ENCODE data around the gene JAG2.

JAG2 gene

GRCh38 chr14:105203057-105203531, 34.5 kb upstream of the JAG2 start:
- DNase-seq = peak; percentile 34

- no peak for DNase-seq
Observed at GRCh38 chr14:105201925-105202513, 33.4 kb upstream of the JAG2 start.

- no peak for DNase-seq
Observed at GRCh38 chr14:105201156-105201924, 32.8 kb upstream of the JAG2 start.

GRCh38 chr14:105200641-105201040, 32.1 kb upstream of the JAG2 start:
- DNase-seq = no peak

DNA sequence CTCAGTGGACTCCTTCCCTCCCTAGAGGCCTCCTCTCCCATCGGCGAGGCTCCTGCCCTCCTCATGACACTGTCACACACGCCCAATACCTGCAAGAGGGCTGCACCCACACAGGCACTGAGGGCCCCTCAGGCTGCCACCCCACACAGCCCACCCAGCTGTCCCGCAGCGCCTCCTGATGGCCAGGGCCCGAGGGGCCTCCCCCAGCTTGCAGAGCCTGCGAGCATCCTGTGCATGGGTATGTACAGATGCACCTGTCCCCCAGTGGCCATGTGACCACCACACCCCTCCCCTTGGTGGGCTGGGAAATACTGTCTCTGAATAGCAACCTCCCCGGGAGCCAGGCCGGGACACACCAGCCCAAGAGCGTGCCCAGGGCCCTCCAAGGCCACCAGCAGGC, 31.5 kb upstream of the JAG2 start:
- DNase-seq = no peak

DNA sequence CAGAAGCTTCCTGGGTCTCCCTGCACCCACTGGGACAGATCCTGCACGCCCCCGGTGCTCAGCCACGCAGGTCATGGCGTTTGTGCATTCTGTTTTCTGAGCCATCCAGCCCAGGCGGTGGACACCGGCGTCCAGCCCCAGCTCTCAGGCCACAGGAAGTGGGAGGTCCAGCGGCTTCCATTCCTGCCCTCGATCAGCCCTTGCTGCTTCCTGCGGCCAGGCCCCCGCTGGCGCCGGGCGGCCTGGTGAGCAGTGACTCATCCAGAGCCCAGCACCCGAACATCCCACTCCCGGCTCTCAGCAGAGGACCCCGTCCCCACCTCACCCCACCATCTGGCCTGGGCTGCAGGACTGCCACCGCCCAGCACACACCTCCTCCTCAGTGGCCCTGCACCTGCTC, 30.5 kb upstream of the JAG2 start:
- DNase-seq = no peak

GRCh38 chr14:105198588-105198987, 30.0 kb upstream of the JAG2 start:
- DNase-seq = no peak

GRCh38 chr14:105197211-105197641, 28.6 kb upstream of the JAG2 start:
- DNase-seq = no peak

DNA sequence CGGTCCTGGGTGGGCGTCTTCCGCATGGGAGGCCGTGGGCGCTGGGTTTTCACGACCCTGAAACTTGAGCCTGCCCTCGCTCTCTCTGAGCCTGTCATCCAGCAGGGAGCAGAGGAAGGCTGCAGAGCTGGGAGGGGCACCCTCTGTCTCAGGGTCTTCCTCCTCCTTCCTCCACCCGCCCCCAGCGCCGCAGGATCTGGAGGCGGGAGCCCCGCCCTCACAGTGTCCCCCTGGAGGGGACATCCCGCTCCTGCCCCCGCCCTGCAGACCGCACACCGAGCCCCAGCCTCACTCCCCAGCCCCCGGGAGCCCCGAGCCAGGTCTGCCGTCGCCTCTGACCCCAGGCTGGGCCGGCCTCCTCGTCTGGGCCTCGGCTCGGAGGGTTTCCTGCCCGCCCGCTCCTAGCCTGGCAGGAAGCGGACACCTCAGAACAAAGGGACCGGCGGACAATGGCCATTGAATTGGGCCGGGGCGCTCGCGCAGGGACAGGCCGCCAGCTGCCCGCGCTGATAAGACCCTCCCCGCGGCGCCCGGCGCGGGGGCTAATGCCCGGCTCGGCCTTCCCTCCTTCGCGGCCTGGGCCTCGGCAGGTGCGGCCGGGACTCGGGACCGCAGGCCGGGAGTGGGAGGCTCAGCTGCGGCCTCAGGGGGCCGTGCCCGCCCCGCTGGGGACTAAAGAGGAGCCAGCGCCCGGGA, 27.8 kb upstream of the JAG2 start:
- no peak for DNase-seq

- no peak for DNase-seq
Observed at GRCh38 chr14:105195522-105196264, 27.1 kb upstream of the JAG2 start.

DNA sequence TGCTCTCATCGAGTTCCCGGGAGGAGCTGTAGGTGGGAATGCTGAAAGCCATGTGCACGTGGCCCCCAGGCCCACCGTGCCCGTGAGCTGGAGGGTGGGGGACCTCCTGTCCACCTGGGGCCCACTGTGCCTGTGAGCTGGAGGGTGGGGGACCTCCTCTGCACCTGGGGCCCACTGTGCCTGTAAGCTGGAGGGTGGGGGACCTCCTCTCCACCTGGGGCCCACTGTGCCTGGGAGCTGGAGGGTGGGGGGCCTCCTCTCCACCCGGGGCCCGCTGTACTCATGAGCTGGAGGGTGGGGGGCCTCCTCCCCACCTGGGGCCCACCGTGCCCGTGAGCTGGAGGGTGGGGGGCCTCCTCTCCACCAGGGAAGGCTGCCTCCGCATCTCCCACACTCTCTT, 26.5 kb upstream of the JAG2 start:
- no peak for DNase-seq

GRCh38 chr14:105193916-105194782, 25.6 kb upstream of the JAG2 start:
- peak; percentile 80 for DNase-seq

DNA sequence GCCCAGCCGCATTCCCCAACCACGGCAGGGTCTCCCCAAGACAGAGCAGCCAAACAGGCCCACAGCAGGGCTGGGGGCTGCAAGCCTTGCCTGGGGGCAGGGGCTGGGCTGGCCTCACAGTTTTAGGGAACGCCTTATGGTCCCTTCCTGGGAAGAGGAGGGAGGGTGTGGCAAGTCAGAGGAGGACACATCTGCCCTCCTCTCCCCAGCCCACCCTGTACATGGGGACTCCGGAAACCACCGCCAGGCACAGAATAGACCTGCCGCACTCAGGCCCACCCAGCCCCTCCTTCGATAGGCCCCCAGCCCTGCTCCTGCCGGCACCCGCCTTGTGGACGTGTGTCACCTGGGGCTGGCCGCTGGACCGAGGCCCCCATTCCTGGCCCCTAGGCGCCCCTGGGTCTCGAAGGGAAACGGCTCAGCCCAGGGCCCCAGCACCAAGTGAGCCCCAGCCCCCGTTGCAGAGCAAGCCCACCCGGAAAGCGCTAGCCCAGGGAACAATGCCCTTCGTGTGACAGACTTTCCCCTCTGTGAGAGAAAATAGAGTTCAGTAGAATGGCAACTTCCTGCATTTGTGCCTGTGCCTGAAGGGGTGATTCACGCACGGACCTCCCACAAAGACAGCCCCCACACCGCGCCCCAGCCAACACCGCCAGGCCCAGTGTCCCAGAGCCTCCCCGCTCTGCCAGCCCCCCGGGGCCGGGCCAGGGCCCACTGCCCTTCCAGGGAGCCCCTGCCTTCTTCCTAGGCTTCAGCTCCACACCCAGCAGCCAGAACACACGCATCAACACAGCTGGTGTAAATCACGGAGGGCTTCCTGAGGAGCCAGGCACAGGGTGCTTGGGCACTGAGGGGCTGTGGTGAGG, 24.5 kb upstream of the JAG2 start:
- no peak for DNase-seq

- DNase-seq = no peak
Observed at GRCh38 chr14:105187935-105188524, 19.5 kb upstream of the JAG2 start.

GRCh38 chr14:105187116-105187515, 18.5 kb upstream of the JAG2 start:
- no peak for DNase-seq

DNA sequence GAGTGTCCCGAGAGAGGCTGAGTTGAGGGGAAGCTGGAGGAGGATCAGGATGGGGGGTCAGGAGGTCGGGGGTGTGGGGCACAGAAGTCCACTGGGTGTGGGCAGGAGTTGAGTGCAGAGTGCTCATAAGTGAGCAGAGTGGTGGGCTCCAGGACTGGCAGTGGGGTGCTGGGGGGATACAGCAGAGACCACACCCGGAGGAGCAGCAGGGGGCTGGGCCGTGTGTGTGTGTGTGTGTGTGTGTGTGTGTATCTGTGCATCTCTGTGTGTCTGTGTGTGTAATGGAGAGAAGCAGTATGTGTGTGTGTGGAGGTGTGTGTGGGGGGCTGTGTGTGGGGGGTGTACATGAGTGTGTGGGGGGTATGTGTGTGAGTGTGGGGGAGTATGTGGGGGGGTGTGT, 17.4 kb upstream of the JAG2 start:
- no peak for DNase-seq

- no peak for DNase-seq
Observed at GRCh38 chr14:105185001-105185400, 16.4 kb upstream of the JAG2 start.

GRCh38 chr14:105184461-105184860, 15.9 kb upstream of the JAG2 start:
- peak; percentile 30 for DNase-seq

DNA sequence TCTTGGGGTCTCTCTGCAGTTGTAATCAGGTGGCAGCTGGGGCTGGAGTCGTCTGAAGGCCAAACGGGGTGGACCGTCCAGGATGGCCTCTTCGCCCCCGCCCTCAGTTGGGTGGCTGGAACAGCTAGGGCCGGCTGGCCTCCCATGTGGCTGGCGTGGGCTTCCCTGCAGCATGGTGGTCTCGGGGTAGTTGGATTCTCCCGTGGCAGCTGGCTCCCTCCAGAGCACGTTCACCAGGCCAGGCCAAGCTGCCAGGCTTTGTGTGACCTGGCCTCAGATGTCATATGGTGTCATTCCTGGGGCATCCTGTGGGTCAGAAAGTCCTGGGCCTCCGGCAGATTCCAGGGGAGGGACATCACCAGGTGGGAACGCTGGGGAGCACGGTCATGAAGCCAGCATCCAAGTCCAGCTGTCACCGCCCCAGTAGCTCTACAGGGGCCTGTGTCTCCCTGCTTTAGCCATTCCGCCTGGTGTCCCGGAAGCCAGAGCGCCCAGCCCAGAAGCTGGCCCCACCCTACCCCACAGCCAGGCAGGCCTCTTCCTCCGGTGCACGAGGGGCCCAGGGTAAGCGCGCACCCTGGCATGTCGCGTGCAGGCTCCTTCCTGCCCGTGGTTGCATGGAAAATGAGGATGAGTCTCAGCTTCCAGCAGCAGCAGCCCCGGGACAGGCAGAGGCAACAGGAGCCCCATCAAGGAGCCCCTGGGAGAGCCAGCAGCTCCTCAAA, 13.9 kb upstream of the JAG2 start:
- no peak for DNase-seq

Measured in NCI-H1092 treated with DMSO at 0.1 percent for 48 hours (cell line).